Upper lobe of right lung (tissue), 1 donor: ENCODE results near the gene TRDN. TPM values are rescaled to one million over a fixed set of nuclear protein-coding genes. Genes with fewer than 3 reads are reported as not detected.

Source experiments
- ATAC-seq: fragments of 200-7000 bp; cut with Tn5 transposase; one replicate; pipeline ENCODE4 v1.9.1; 2020; ENCODE audit warnings: mild to moderate bottlenecking, moderate library complexity
- DNase-seq: peaks from one replicate; pipeline ENCODE4 v3.0.0-alpha.2; 2020
- H3K27ac ChIP-seq: fragments of 200-600 bp; one replicate; pipeline ENCODE4 v1.8.0; 2022
- H3K27me3 ChIP-seq: fragments of 200-600 bp; one replicate; pipeline ENCODE4 v1.8.0; 2022; ENCODE audit warnings: mild to moderate bottlenecking
- H3K36me3 ChIP-seq: fragments of 200-600 bp; one replicate; pipeline ENCODE4 v1.8.0; 2022
- H3K4me1 ChIP-seq: fragments of 200-600 bp; one replicate; pipeline ENCODE4 v1.8.0; 2022
- H3K4me3 ChIP-seq: fragments of 200-600 bp; one replicate; pipeline ENCODE4 v1.8.0; 2022; ENCODE audit warnings: mild to moderate bottlenecking
- H3K9me3 ChIP-seq: fragments of 200-600 bp; one replicate; pipeline ENCODE4 v1.8.0; 2022
- CTCF ChIP-seq: fragments of 200-600 bp; IDR thresholded peaks from one replicate; pipeline ENCODE4 v1.8.0; 2022; ENCODE audit warnings: antibody characterized with exemption
- intact Hi-C: fragments of 100-400 bp; cut with DNase I; formaldehyde crosslinking; loops from one replicate; pipeline ENCODE4 v1.11.0; 2022
- total RNA-seq: library from RNA; stranded (reverse); fragmentation: NEBNext Ultra II Directional; extraction: Animal tissue kit (Norgen Biotek cat#: 25700); gene quantifications from one replicate; pipeline ENCODE4 v1.2.1, GENCODE V29; 2021
- donor health status: DM: no; HTN: yes; CAD: no; lungs with severe emphysema.

The TRDN gene
- total RNA-seq, 1 donor from 2014 or later = not detected

- ATAC-seq = no peak
- Histone ChIP-seq H3K27me3 (no peaks in the 10 kb centered on the region), H3K36me3 (no peaks in the 10 kb centered on the region), H3K27ac (no peak overlapping the region), H3K9me3 (no peaks in the 10 kb centered on the region), H3K4me1 (no peaks in the 10 kb centered on the region), H3K4me3 (no peak overlapping the region)
- intact Hi-C loops = no loop called here
- no peak for DNase-seq
- no peak for TF ChIP-seq CTCF
Observed at GRCh38 chr6:123640567-123641187, 3.9 kb upstream of the TRDN start.

DNA sequence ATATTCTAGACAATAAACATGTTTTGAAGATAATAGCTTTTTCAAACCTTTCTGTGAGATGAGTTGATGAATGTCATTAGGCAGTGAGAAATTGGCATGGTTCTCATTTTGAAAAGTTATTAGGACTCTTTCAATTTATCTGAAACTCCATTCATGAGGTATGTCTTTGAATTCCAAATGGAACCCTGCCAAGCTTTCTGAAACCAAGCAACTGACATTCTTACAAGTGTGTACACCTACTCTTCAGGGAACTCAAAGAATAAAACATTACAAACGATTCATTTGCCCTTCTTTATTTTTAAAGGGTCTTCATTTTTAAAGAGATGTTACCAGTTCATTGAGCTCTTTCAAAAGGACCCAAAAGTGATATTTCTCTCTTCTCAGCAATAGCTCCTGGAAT lies 2.1 kb upstream of the TRDN start:
- Histone ChIP-seq H3K27me3 (no peaks in the 10 kb centered on the region), H3K36me3 (no peaks in the 10 kb centered on the region), H3K4me3 (no peak overlapping the region), H3K9me3 (no peaks in the 10 kb centered on the region), H3K4me1 (no peaks in the 10 kb centered on the region), H3K27ac (no peak overlapping the region)
- ATAC-seq (no peak), DNase-seq (no peak)
- intact Hi-C loops = no loop called here
- no peak for TF ChIP-seq CTCF

DNA sequence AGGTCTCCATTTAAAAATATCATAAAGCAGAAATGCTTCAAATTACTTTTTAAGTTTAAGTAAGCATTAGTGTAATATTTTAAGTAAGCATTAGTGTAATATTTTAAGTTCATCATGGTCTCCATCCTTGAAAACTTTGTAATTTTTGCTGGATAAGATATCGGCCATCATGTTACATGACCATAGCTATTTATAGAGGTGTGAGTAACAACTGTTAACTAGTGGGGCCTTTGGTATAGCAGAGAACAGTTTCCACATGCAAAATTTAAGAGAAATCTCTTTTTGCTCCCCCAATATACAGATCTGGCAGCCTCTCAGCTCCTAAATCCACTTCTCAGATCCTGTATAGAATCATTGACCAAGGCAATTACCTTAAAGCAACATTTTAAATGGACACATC lies 468 bp downstream of the TRDN start:
- no peaks in the 10 kb centered on the region for H3K9me3 ChIP-seq
- no peak for TF ChIP-seq CTCF
- ATAC-seq (no peak), DNase-seq (no peak)
- no peaks in the 10 kb centered on the region for H3K4me1 ChIP-seq
- intact Hi-C loops = no loop called here
- H3K27ac ChIP-seq = no peak overlapping the region
- H3K27me3 ChIP-seq = no peaks in the 10 kb centered on the region
- H3K4me3 ChIP-seq = no peak overlapping the region
- H3K36me3 ChIP-seq = no peaks in the 10 kb centered on the region

- Histone ChIP-seq H3K4me1 (no peaks in the 10 kb centered on the region), H3K27me3 (no peaks in the 10 kb centered on the region), H3K27ac (no peak overlapping the region), H3K36me3 (no peaks in the 10 kb centered on the region), H3K4me3 (no peak overlapping the region), H3K9me3 (no peaks in the 10 kb centered on the region)
- TF ChIP-seq CTCF = no peak
- DNase-seq (no peak), ATAC-seq (no peak)
- intact Hi-C loops = no loop called here
Observed at GRCh38 chr6:123635567-123635966, 1.2 kb downstream of the TRDN start.

- Histone ChIP-seq H3K9me3 (no peaks in the 10 kb centered on the region), H3K36me3 (no peaks in the 10 kb centered on the region), H3K4me1 (no peaks in the 10 kb centered on the region), H3K27ac (no peak overlapping the region), H3K4me3 (no peak overlapping the region), H3K27me3 (no peaks in the 10 kb centered on the region)
- DNase-seq (no peak), ATAC-seq (no peak)
- intact Hi-C loops = no loop called here
- no peak for TF ChIP-seq CTCF
Observed at GRCh38 chr6:123635144-123635543, 1.6 kb downstream of the TRDN start.

GRCh38 chr6:123632641-123633040 lies 4.1 kb downstream of the TRDN start:
- no peaks in the 10 kb centered on the region for H3K27me3 ChIP-seq
- DNase-seq (no peak), ATAC-seq (no peak)
- no peaks in the 10 kb centered on the region for H3K4me1 ChIP-seq
- intact Hi-C loops = no loop called here
- H3K36me3 ChIP-seq = no peaks in the 10 kb centered on the region
- no peak for TF ChIP-seq CTCF
- H3K4me3 ChIP-seq = no peak overlapping the region
- no peaks in the 10 kb centered on the region for H3K9me3 ChIP-seq
- H3K27ac ChIP-seq = no peak overlapping the region
